Right lobe of liver (tissue), 4 donors: ENCODE results near the gene LOXL1.

ENCODE experiments used
- CTCF ChIP-seq, 4 donors: fragments of 200-600 bp in 3 of 4; fragments of 450-650 bp in 1 of 4; IDR thresholded peaks; one replicate each; pipeline versions ENCODE4 v1.5.1 to v1.8.0; 2016 to 2022; ENCODE audit warnings: antibody characterized with exemption in 4 of 4, mild to moderate bottlenecking in 2 of 4
- POLR2A ChIP-seq: fragments of 450-650 bp; IDR thresholded peaks from one replicate; pipeline ENCODE4 v1.6.1; 2017; ENCODE audit warnings: antibody characterized with exemption, mild to moderate bottlenecking
- donor health status: DM: no; HTN: no; CAD: no.
- donor health status: DM: no; HTN: no; CAD: no.
- donor health status: DM: no; HTN: yes; CAD: no.

DNA sequence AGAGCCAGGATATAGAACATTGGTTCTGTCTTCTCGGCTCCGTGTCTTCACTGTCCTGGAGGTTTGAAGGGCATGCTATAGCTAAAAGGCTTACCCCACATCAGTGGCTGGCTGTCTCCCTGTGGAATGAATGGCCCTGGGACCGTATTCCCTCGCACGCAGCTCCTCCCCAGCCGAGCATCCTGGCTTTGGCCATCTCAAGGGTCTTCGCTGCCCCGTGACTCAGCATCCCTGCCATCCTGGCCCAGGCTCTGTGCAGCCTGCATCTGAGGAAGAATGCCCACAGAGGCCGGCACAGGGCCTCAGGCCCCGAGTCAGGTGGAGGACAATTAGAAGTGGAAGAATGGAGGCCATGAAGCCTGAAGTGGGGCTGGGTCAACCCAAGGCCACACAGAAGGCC is 11.0 kb downstream of the LOXL1 start:
- no peak for TF ChIP-seq CTCF (IDR thresholded peaks at IDR 0.05)
- TF ChIP-seq POLR2A = no peak
